Nephron progenitor cell (in vitro differentiated cells): ENCODE data around the gene ADD1.
A peak's percentile ranks its signal among the peaks of the same experiment; 100 is the strongest.

Source experiments
- DNase-seq: peaks from one replicate; pipeline ENCODE4 v3.0.0; 2021
- H3K27ac Mint-ChIP-seq: 2 replicates; pipeline ENCODE4 v1.8.0; 2021; ENCODE audit warnings: mild to moderate bottlenecking, moderate library complexity, mixed read lengths
- H3K27me3 Mint-ChIP-seq: 2 replicates; pipeline ENCODE4 v1.8.0; 2021; ENCODE audit warnings: mild to moderate bottlenecking, low read depth, mixed read lengths; ENCODE audit not compliant: poor library complexity
- H3K36me3 Mint-ChIP-seq: 2 replicates; pipeline ENCODE4 v1.8.0; 2021; ENCODE audit warnings: low read depth, mixed read lengths
- H3K4me1 Mint-ChIP-seq: 2 replicates; pipeline ENCODE4 v1.8.0; 2021; ENCODE audit warnings: mixed read lengths
- H3K4me3 Mint-ChIP-seq: 2 replicates; pipeline ENCODE4 v1.8.0; 2021; ENCODE audit warnings: mild to moderate bottlenecking, moderate library complexity, mixed read lengths
- H3K9me3 Mint-ChIP-seq: 2 replicates; pipeline ENCODE4 v1.8.0; 2021; ENCODE audit warnings: mild to moderate bottlenecking, moderate library complexity, mixed read lengths
- TF ChIP-seq, protein P1 (sequence below): fragments of 200-600 bp; sonication (generic); IDR thresholded peaks from 2 replicates; pipeline ENCODE4 v1.5.0; 2021; ENCODE audit warnings: antibody characterized with exemption

ADD1 gene

DNA sequence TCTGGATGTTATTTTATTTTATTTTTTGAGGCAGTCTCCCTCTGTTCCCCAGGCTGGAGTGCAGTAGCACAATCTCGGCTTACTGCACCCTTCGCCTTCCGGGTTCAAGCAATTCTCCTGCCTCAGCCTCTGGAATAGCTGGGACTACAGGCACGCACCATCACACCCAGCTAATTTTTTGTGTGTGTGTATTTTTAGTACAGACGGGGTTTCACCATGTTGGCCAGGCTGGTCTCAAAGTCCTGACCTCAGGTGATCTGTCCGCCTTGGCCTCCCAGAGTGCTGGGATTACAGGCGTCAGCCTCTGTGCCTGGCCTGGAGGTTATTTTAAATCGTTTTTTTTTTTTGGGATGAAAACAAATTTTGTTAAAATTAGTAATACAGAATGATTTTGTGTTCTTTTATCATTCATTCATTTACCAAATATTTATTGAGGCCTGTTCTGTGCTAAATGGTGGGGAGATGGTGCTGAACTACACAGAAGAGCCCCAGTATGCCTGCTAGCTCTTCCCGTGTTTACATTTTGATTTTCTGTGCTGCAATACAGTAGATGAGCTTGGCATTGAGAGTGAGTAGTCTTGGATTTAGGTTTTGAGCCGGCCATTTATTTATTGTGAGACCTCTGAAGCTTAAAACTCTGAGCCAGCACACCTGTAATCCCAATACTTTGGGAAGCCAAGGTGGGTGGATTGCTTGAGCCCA is 22.7 kb downstream of the ADD1 start:
- Mint-ChIP-seq H3K4me1 (peaks cover 76% of the 10 kb centered on the region), H3K36me3 (peaks cover 4% of the 10 kb centered on the region), H3K9me3 (no peaks in the 10 kb centered on the region), H3K27me3 (no peaks in the 10 kb centered on the region), H3K27ac (peak overlapping the region; percentile 24), H3K4me3 (no peak overlapping the region)
- no peak for DNase-seq
- TF ChIP-seq, protein P1, sequence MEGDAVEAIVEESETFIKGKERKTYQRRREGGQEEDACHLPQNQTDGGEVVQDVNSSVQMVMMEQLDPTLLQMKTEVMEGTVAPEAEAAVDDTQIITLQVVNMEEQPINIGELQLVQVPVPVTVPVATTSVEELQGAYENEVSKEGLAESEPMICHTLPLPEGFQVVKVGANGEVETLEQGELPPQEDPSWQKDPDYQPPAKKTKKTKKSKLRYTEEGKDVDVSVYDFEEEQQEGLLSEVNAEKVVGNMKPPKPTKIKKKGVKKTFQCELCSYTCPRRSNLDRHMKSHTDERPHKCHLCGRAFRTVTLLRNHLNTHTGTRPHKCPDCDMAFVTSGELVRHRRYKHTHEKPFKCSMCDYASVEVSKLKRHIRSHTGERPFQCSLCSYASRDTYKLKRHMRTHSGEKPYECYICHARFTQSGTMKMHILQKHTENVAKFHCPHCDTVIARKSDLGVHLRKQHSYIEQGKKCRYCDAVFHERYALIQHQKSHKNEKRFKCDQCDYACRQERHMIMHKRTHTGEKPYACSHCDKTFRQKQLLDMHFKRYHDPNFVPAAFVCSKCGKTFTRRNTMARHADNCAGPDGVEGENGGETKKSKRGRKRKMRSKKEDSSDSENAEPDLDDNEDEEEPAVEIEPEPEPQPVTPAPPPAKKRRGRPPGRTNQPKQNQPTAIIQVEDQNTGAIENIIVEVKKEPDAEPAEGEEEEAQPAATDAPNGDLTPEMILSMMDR, result no peak

DNA sequence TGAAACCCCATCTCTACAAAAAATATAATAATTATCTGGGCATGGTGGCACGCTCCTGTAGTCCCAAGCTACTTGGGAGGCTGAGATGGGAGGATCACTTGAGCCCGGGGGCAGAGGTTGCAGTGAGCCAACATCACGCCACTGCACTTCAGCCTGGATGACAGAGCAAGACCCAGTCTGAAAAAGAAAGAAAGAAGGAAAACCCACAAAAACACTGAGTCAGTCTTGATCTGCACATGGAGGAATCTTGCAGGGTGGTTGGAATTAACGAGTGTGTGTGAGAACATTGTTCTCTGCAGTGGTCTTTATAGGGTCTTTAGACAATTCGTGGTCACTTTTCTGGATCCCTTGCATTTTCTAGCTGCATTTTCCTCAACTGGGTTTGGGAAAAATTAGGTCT is 23.2 kb downstream of the ADD1 start:
- Mint-ChIP-seq H3K36me3 (peaks cover 8% of the 10 kb centered on the region), H3K4me3 (peak overlapping the region; percentile 3), H3K4me1 (peaks cover 76% of the 10 kb centered on the region), H3K9me3 (no peaks in the 10 kb centered on the region), H3K27me3 (no peaks in the 10 kb centered on the region), H3K27ac (peak overlapping the region; percentile 90)
- DNase-seq, result no peak
- TF ChIP-seq, protein P1, result no peak

DNA sequence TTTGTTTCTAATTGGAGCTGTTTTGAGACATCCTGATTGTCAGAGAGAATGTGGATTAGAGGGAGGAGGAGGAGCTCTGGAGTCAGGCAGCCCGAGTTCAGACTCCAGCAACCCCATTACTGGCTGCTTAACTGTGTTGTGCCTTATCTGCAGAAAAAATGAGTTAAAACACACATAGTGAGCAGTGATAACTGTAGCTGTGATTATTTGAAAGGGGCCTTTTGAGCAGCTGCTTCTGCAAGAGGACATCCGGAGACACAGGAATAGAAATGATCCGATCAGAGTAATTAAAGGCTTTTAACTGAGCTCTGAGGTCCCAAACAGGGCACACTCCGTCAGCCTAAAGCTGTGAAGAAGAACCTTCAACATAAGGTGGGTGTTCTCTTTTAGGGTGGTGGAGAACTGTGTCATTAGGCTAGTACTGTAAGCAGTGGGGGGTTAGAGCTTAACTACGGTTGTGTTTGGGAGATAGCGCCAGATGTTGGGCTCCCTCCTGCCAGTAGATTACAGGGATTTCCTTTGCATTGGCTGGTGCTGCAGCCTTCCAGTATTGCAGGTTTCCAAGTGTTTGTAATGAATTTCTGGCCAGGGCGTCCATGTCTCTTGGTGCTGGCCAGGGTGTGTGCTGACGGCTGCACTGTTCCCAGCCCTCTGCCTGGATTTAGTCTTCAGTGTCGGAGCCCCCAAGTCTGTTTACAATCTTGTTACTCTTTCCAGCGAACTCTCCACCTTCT is 24.3 kb downstream of the ADD1 start:
- H3K36me3 Mint-ChIP-seq, result peaks cover 10% of the 10 kb centered on the region
- DNase-seq, result no peak
- peak overlapping the region; percentile 90 for H3K27ac Mint-ChIP-seq
- peaks cover 68% of the 10 kb centered on the region for H3K4me1 Mint-ChIP-seq
- no peaks in the 10 kb centered on the region for H3K27me3 Mint-ChIP-seq
- TF ChIP-seq, protein P1, result no peak
- peak overlapping the region; percentile 53 for H3K4me3 Mint-ChIP-seq
- no peaks in the 10 kb centered on the region for H3K9me3 Mint-ChIP-seq

DNA sequence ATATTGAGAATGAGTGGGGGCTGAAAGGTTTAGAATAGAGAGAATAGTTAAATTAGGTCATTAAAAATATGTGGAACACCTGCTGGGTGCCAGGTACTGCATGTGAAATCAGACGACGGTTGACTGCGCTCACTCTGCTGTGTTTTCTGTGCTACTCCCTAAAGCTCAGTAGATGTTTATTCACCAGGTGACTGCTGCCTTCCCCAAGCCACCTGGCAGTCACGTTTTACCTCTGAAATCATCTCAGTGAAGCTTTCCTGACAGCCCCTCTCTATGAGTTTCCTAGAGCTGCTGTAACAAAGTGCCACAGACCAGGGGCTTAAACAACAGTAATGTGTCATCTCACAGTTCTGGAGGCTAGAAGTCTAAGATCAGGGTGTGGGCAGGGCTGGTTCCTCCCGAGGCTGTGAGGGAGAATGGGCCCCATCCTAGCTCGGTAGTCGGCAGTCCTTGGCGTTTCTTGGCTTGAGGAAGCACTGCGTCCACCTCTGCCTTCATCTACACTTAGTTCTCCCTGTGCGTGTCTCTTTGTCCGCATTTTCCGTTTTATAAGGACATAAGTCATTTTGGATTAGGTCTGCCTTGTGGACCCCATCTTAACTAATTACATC is 25.3 kb downstream of the ADD1 start:
- TF ChIP-seq, protein P1, result no peak
- H3K9me3 Mint-ChIP-seq, result no peaks in the 10 kb centered on the region
- peaks cover 10% of the 10 kb centered on the region for H3K36me3 Mint-ChIP-seq
- peak overlapping the region; percentile 86 for H3K27ac Mint-ChIP-seq
- peaks cover 68% of the 10 kb centered on the region for H3K4me1 Mint-ChIP-seq
- H3K27me3 Mint-ChIP-seq, result no peaks in the 10 kb centered on the region
- no peak for DNase-seq
- no peak overlapping the region for H3K4me3 Mint-ChIP-seq

DNA sequence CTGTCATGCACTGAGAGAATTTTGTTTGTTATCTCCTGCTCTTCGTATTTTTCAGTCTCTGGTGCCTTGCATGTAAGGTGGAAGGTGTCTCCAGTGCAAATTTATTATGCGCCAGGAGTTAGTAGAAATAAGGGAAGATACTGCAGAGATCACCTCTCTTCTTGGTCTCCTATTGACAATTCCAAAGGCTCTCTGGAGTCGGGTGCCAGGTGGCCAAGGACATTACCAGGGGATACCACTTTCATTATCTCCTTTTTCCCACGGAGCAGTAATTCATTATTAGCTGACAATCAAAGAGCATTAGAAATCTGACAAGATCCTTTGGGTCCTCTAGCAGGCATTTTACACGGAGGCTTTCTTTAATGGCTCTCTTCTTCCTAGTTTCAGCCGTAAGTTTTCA is 26.0 kb downstream of the ADD1 start:
- TF ChIP-seq, protein P1, result no peak
- H3K9me3 Mint-ChIP-seq, result no peaks in the 10 kb centered on the region
- no peaks in the 10 kb centered on the region for H3K27me3 Mint-ChIP-seq
- no peak for DNase-seq
- peaks cover 10% of the 10 kb centered on the region for H3K36me3 Mint-ChIP-seq
- H3K4me3 Mint-ChIP-seq, result no peak overlapping the region
- H3K4me1 Mint-ChIP-seq, result peaks cover 66% of the 10 kb centered on the region
- no peak overlapping the region for H3K27ac Mint-ChIP-seq
